H1 (cell line): ENCODE data around the gene SLC13A5. TPM values are rescaled to one million over a fixed set of nuclear protein-coding genes. Genes with fewer than 3 reads are reported as not detected.

Experiments
- CTCF ChIA-PET: fragments of 300-600 bp; sonication (Branson Sonifier 250); formaldehyde crosslinking; loops from one replicate; lab custom pipeline; 2021; ENCODE audit not compliant: partially characterized antibody; lab: Charles Lee
- POLR2A ChIA-PET: fragments of 300-600 bp; sonication (Branson Sonifier 250); formaldehyde crosslinking; loops from one replicate; lab custom pipeline; 2021; ENCODE audit warnings: inconsistent platforms; ENCODE audit not compliant: partially characterized antibody; lab: Charles Lee
- DNase-seq, 2 experiments: peaks; one replicate each; pipeline versions ENCODE4 v3.0.0 to v3.0.0-alpha.2; 2010 to 2022; ENCODE audit warnings: low spot score in 2 of 2, low read depth in 1 of 2, mixed read lengths in 1 of 2
- FAIRE-seq: peaks from 2 replicates; lab custom pipeline; 2011; peaks lifted over from hg19 to GRCh38; lab: Jason Lieb, UNC
- H2AFZ ChIP-seq: 2 replicates; pipeline ENCODE4 v1.8.1; 2012; ENCODE audit warnings: low read length, inconsistent platforms
- H2AK5ac ChIP-seq: 2 replicates; pipeline ENCODE4 v1.6.1; 2013; ENCODE audit warnings: low read depth, low read length
- H2BK120ac ChIP-seq: replicated peaks from 2 replicates; pipeline ENCODE3; 2013; ENCODE audit warnings: low read depth, low read length, inconsistent platforms
- H2BK12ac ChIP-seq: 2 replicates; pipeline ENCODE4 v1.6.1; 2013; ENCODE audit warnings: low read depth, low read length
- H2BK15ac ChIP-seq: 2 replicates; pipeline ENCODE4 v1.6.1; 2013; ENCODE audit warnings: low read length
- H2BK20ac ChIP-seq: 2 replicates; pipeline ENCODE4 v1.6.1; 2013; ENCODE audit warnings: low read length
- H2BK5ac ChIP-seq: 2 replicates; pipeline ENCODE4 v1.6.1; 2013; ENCODE audit warnings: low read depth, low read length
- H3K14ac ChIP-seq: 2 replicates; pipeline ENCODE4 v1.6.1; 2013; ENCODE audit warnings: inconsistent platforms; ENCODE audit not compliant: insufficient read length
- H3K18ac ChIP-seq: 2 replicates; pipeline ENCODE4 v1.6.1; 2013; ENCODE audit warnings: low read length; ENCODE audit errors: extremely low read depth
- H3K23ac ChIP-seq: 2 replicates; pipeline ENCODE4 v1.6.1; 2013; ENCODE audit warnings: inconsistent platforms; ENCODE audit not compliant: insufficient read length
- H3K23me2 ChIP-seq: 2 replicates; pipeline ENCODE4 v1.6.1; 2013; ENCODE audit warnings: low read depth, low read length
- H3K27ac ChIP-seq: 2 replicates; pipeline ENCODE4 v1.6.1; 2011; ENCODE audit warnings: low read depth, low read length, inconsistent platforms
- H3K27me3 ChIP-seq, 4 experiments: replicated peaks in 1 of 4; 1 replicate in 1 of 4; 2 replicates in 3 of 4; pipeline versions ENCODE4 v1.6.1 to v1.8.1; 2011 to 2013; ENCODE audit warnings: low read length in 3 of 4, mild to moderate bottlenecking in 3 of 4, inconsistent platforms in 2 of 4, mixed read lengths in 2 of 4, moderate library complexity in 1 of 4; ENCODE audit not compliant: control insufficient read depth in 3 of 4, insufficient read depth in 3 of 4; ENCODE audit errors: extremely low read depth in 1 of 4
- H3K36me3 ChIP-seq, 4 experiments: 2 replicates each; pipeline versions ENCODE4 v1.6.1 to v1.8.1; 2011 to 2013; ENCODE audit warnings: mild to moderate bottlenecking in 4 of 4, low read length in 3 of 4, moderate library complexity in 2 of 4, control low read depth in 1 of 4, inconsistent platforms in 1 of 4; ENCODE audit not compliant: insufficient read depth in 4 of 4, control insufficient read depth in 2 of 4
- H3K4ac ChIP-seq: replicated peaks from 2 replicates; pipeline ENCODE3; 2013; ENCODE audit warnings: low read length, low read depth, mixed read lengths, inconsistent platforms; ENCODE audit not compliant: insufficient read length
- H3K4me1 ChIP-seq, 4 experiments: replicated peaks in 1 of 4; 1 replicate in 1 of 4; 2 replicates in 3 of 4; pipeline versions ENCODE4 v1.6.1 to v1.8.1; 2011 to 2013; ENCODE audit warnings: low read length in 3 of 4, inconsistent platforms in 2 of 4, mixed read lengths in 1 of 4; ENCODE audit not compliant: insufficient read depth in 4 of 4, control insufficient read depth in 3 of 4
- H3K4me2 ChIP-seq, 2 experiments: 2 replicates each; pipeline versions ENCODE4 v1.6.1 to v1.8.1; 2011 to 2013; ENCODE audit warnings: low read depth in 2 of 2, low read length in 2 of 2, control low read depth in 1 of 2, inconsistent platforms in 1 of 2, mild to moderate bottlenecking in 1 of 2; ENCODE audit not compliant: insufficient read depth in 1 of 2
- H3K4me3 ChIP-seq, 4 experiments: fragments of 200-600, 300-600 bp in 1 of 4; sonication (generic), shearing (Covaris generic), sonication (Bioruptor Twin) in 1 of 4; 2 replicates each; pipeline versions ENCODE4 v1.5.1 to v1.8.1; 2011 to 2016; ENCODE audit warnings: low read length in 4 of 4, low read depth in 3 of 4, control low read depth in 2 of 4, inconsistent platforms in 2 of 4, mild to moderate bottlenecking in 2 of 4, mixed read lengths in 1 of 4, moderate library complexity in 1 of 4; ENCODE audit not compliant: insufficient read depth in 2 of 4; ENCODE audit errors: extremely low read depth in 1 of 4
- H3K56ac ChIP-seq: replicated peaks from 2 replicates; pipeline ENCODE3; 2013; ENCODE audit warnings: low read depth, mild to moderate bottlenecking, mixed read lengths, low read length, inconsistent platforms; ENCODE audit not compliant: insufficient read length
- H3K79me1 ChIP-seq: 2 replicates; pipeline ENCODE4 v1.6.1; 2013; ENCODE audit warnings: low read depth, low read length, control low read depth
- H3K79me2 ChIP-seq, 2 experiments: 2 replicates each; pipeline versions ENCODE4 v1.6.1 to v1.8.1; 2012 to 2013; ENCODE audit warnings: low read length in 2 of 2, mild to moderate bottlenecking in 2 of 2, inconsistent platforms in 1 of 2; ENCODE audit not compliant: insufficient read depth in 2 of 2, control insufficient read depth in 1 of 2
- H3K9ac ChIP-seq, 4 experiments: replicated peaks in 1 of 4; 1 replicate in 1 of 4; 2 replicates in 3 of 4; pipeline versions ENCODE4 v1.6.1 to v1.8.1; 2011 to 2013; ENCODE audit warnings: low read depth in 3 of 4, low read length in 3 of 4, control low read depth in 2 of 4, mild to moderate bottlenecking in 2 of 4, moderate library complexity in 2 of 4, inconsistent platforms in 1 of 4; ENCODE audit errors: extremely low read depth in 1 of 4
- H3K9me3 ChIP-seq, 2 experiments: 2 replicates each; pipeline versions ENCODE4 v1.6.1 to v1.8.1; 2012 to 2013; ENCODE audit warnings: mild to moderate bottlenecking in 2 of 2, moderate library complexity in 2 of 2, control low read depth in 1 of 2, inconsistent platforms in 1 of 2, low read depth in 1 of 2, low read length in 1 of 2, mixed read lengths in 1 of 2; ENCODE audit not compliant: insufficient read depth in 2 of 2
- H4K20me1 ChIP-seq, 2 experiments: replicated peaks in 1 of 2; 2 replicates each; pipeline versions ENCODE3 to v1.8.1; 2011 to 2013; ENCODE audit warnings: inconsistent platforms in 2 of 2, low read length in 2 of 2, mild to moderate bottlenecking in 1 of 2; ENCODE audit not compliant: insufficient read depth in 2 of 2, control insufficient read depth in 1 of 2
- H4K5ac ChIP-seq: 2 replicates; pipeline ENCODE4 v1.6.1; 2013; ENCODE audit warnings: low read length, low read depth, mixed read lengths, inconsistent platforms; ENCODE audit not compliant: insufficient read length
- H4K8ac ChIP-seq: 2 replicates; pipeline ENCODE4 v1.8.0; 2013; ENCODE audit warnings: mild to moderate bottlenecking, moderate library complexity, low read length, inconsistent platforms; ENCODE audit not compliant: insufficient read depth; ENCODE audit errors: extremely low read depth
- H4K91ac ChIP-seq: replicated peaks from 2 replicates; pipeline ENCODE3; 2013; ENCODE audit warnings: low read length, mixed read lengths, inconsistent platforms; ENCODE audit not compliant: insufficient read length
- CTCF ChIP-seq, 3 experiments: IDR thresholded peaks; 1 replicate in 2 of 3; 2 replicates in 1 of 3; pipeline versions ENCODE4 v1.5.1 to v1.6.1; 2011; ENCODE audit warnings: low read length in 3 of 3, mild to moderate bottlenecking in 3 of 3, inconsistent platforms in 2 of 3, low read depth in 1 of 3, moderate library complexity in 1 of 3; ENCODE audit not compliant: insufficient read depth in 1 of 3; ENCODE audit errors: control extremely low read depth in 1 of 3
- EP300 ChIP-seq, 2 experiments: IDR thresholded peaks; 1 replicate in 1 of 2; 2 replicates in 1 of 2; pipeline ENCODE4 v1.6.1; 2011 to 2012; ENCODE audit warnings: low read depth in 2 of 2, low read length in 2 of 2, mild to moderate bottlenecking in 2 of 2, borderline replicate concordance in 1 of 2, inconsistent platforms in 1 of 2, moderate library complexity in 1 of 2
- KDM1A ChIP-seq: fragments of 200-600, 300-600 bp; sonication (generic); IDR thresholded peaks from 2 replicates; pipeline ENCODE4 v1.7.1; 2016; ENCODE audit warnings: mild to moderate bottlenecking, low read length, borderline replicate concordance
- RXRA ChIP-seq: IDR thresholded peaks from 2 replicates; pipeline ENCODE4 v1.6.1; 2011; ENCODE audit warnings: low read depth, mild to moderate bottlenecking, low read length, moderate library complexity; ENCODE audit not compliant: insufficient read depth
- SP2 ChIP-seq: IDR thresholded peaks from 2 replicates; pipeline ENCODE4 v1.6.1; 2012; ENCODE audit warnings: mild to moderate bottlenecking, low read length, inconsistent platforms
- SUZ12 ChIP-seq: fragments of 200-600 bp; sonication (generic); IDR thresholded peaks from 2 replicates; pipeline ENCODE4 v1.6.1; 2012; ENCODE audit warnings: mild to moderate bottlenecking, inconsistent platforms, low read length, moderate library complexity, mixed read lengths
- TEAD4 ChIP-seq: IDR thresholded peaks from 2 replicates; pipeline ENCODE4 v1.6.1; 2012; ENCODE audit warnings: low read depth, low read length, inconsistent platforms, mixed read lengths
- USF2 ChIP-seq: IDR thresholded peaks from 2 replicates; pipeline ENCODE4 v1.6.1; 2011; ENCODE audit warnings: low read length, improper control_type of control experiment
- YY1 ChIP-seq: IDR thresholded peaks from 2 replicates; pipeline ENCODE4 v1.6.1; 2011; ENCODE audit warnings: low read depth, mild to moderate bottlenecking, low read length
- WGBS, 2 experiments: shearing (Covaris generic) in 1 of 2; methylation state at CpG; one replicate each; pipeline versions ENCODE4 v1.1.6 to v1.1.7; 2013 to 2015; ENCODE audit warnings: low lambda C conversion rate in 2 of 2, mixed read lengths in 2 of 2, inconsistent platforms in 1 of 2, low coverage in 1 of 2, missing lambda C conversion rate in 1 of 2; ENCODE audit not compliant: insufficient replicate concordance in 2 of 2, insufficient coverage in 1 of 2, insufficient read length in 1 of 2; ENCODE audit errors: extremely low coverage in 1 of 2, missing lambda C conversion rate in 1 of 2; 5-methylcytosine and 5-hydroxymethylcytosine counted together
- polyA plus RNA-seq, 7 experiments: library from polyadenylated mRNA; depleted of rRNA in 3 of 7; stranded (reverse) in 5 of 7; unstranded in 2 of 7; fragments of >200 nt in 5 of 7; fragments of 200-250 nt in 2 of 7; gene quantifications; 1 replicate in 5 of 7; 2 replicates in 1 of 7; 4 replicates in 1 of 7; pipeline versions ENCODE4 v1.2.1 to v1.2.3, GENCODE V29; 2011 to 2013; ENCODE audit warnings: missing spikeins in 2 of 7, mixed read lengths in 2 of 7
- total RNA-seq: library from RNA; stranded (reverse); fragmentation: NEBNext Ultra II Directional; extraction: Animal tissue kit (Norgen Biotek cat#: 25700); gene quantifications from 2 replicates; pipeline ENCODE4 v1.2.1, GENCODE V29; 2021

The SLC13A5 gene
- total and polyA plus RNA-seq, 2 of the 8 experiments (the other 6 are each of a cell fraction or from before 2014, with no cell fraction given): 2.1 to 2.6 TPM

GRCh38 chr17:6753006-6753445 is 39.9 kb upstream of the SLC13A5 start:
- H4K91ac ChIP-seq: peak overlapping the region; percentile 39
- H3K56ac ChIP-seq: no peak overlapping the region
- H3K4me3 ChIP-seq: no peak overlapping the region
- no peak overlapping the region for H4K5ac ChIP-seq
- H2AFZ ChIP-seq: peak overlapping the region; percentile 91; the same call in 1 of the 2 replicates
- H3K9me3 ChIP-seq: no peaks in the 10 kb centered on the region
- no peak overlapping the region for H3K9ac ChIP-seq
- peaks cover 1% of the 10 kb centered on the region; the same call in 1 of the 2 replicates for H3K23me2 ChIP-seq
- H2BK12ac ChIP-seq: peak overlapping the region; percentile 95
- H3K4me1 ChIP-seq: peaks cover 0 to 6% (median 3%) of the 10 kb centered on the region in 4 experiments; a peak in 3 of 7 replicates
- H3K4ac ChIP-seq: no peak overlapping the region
- no peaks in the 10 kb centered on the region for H3K79me1 ChIP-seq
- no peaks in the 10 kb centered on the region for H3K36me3 ChIP-seq
- H2AK5ac ChIP-seq: no peak overlapping the region
- H3K79me2 ChIP-seq: no peaks in the 10 kb centered on the region
- H3K4me2 ChIP-seq: no peak overlapping the region
- no peak overlapping the region for H3K23ac ChIP-seq
- H2BK5ac ChIP-seq: peak overlapping the region; percentile 79; the same call in 1 of the 2 replicates
- 0 out of 2 replicates have a peak overlapping the region, but pooled peaks have one; percentile 7 for H4K8ac ChIP-seq
- DNase-seq: no peak
- 0 out of 2 replicates have a peak overlapping the region, but pooled peaks have one; percentile 32 for H2BK20ac ChIP-seq
- no peaks in the 10 kb centered on the region; a peak in 1 of 7 replicates for H3K27me3 ChIP-seq
- H2BK15ac ChIP-seq: peak overlapping the region; percentile 53; the same call in 1 of the 2 replicates
- no peak overlapping the region for H3K18ac ChIP-seq
- no peaks in the 10 kb centered on the region for H4K20me1 ChIP-seq
- H3K27ac ChIP-seq: no peak overlapping the region
- H3K14ac ChIP-seq: no peak overlapping the region
- WGBS, 2 experiments: 65% methylated on average over 9 of the region's 9 CpGs; no CpG with 5 or more reads in 1 of the 2 experiments
- FAIRE-seq: no peak
- H2BK120ac ChIP-seq: no peak overlapping the region
- ChIA-PET POLR2A (interaction anchor here (0.9 kb wide), 1 partner anchor 19 kb away, joined by 3 read pairs; no protein-coding TSS in a partner anchor), CTCF (interaction anchor here (0.7 to 1.1 kb wide), 2 partner anchors 13 to 83 kb away, joined by 3 read pairs; no protein-coding TSS in a partner anchor)
- TF ChIP-seq SUZ12 (no peak), YY1 (no peak), SP2 (no peak), RXRA (no peak), CTCF (IDR thresholded peaks at IDR 0.05; ENCODE audit: control extremely low read depth in 1 of 3, insufficient read depth in 1 of 3, low read depth in 1 of 3, low read length in 3 of 3) (no peak), USF2 (no peak), EP300 (IDR thresholded peaks at IDR 0.05; ENCODE audit: borderline replicate concordance in 1 of 2, low read depth in 2 of 2, low read length in 2 of 2) (no peak), TEAD4 (no peak), KDM1A (no peak)
